H1 (cell line): ENCODE data around the gene MSH4. TPM values are rescaled to one million over a fixed set of nuclear protein-coding genes. Genes with fewer than 3 reads are reported as not detected.

Source experiments
- CTCF ChIA-PET: fragments of 300-600 bp; sonication (Branson Sonifier 250); formaldehyde crosslinking; loops from one replicate; lab custom pipeline; 2021; ENCODE audit not compliant: partially characterized antibody; lab: Charles Lee
- POLR2A ChIA-PET: fragments of 300-600 bp; sonication (Branson Sonifier 250); formaldehyde crosslinking; loops from one replicate; lab custom pipeline; 2021; ENCODE audit warnings: inconsistent platforms; ENCODE audit not compliant: partially characterized antibody; lab: Charles Lee
- DNase-seq, 2 experiments: peaks; one replicate each; pipeline versions ENCODE4 v3.0.0 to v3.0.0-alpha.2; 2010 to 2022; ENCODE audit warnings: low spot score in 2 of 2, low read depth in 1 of 2, mixed read lengths in 1 of 2
- FAIRE-seq: peaks from 2 replicates; lab custom pipeline; 2011; peaks lifted over from hg19 to GRCh38; lab: Jason Lieb, UNC
- H2AFZ ChIP-seq: 2 replicates; pipeline ENCODE4 v1.8.1; 2012; ENCODE audit warnings: low read length, inconsistent platforms
- H2AK5ac ChIP-seq: 2 replicates; pipeline ENCODE4 v1.6.1; 2013; ENCODE audit warnings: low read depth, low read length
- H2BK120ac ChIP-seq: replicated peaks from 2 replicates; pipeline ENCODE3; 2013; ENCODE audit warnings: low read depth, low read length, inconsistent platforms
- H2BK12ac ChIP-seq: 2 replicates; pipeline ENCODE4 v1.6.1; 2013; ENCODE audit warnings: low read depth, low read length
- H2BK15ac ChIP-seq: 2 replicates; pipeline ENCODE4 v1.6.1; 2013; ENCODE audit warnings: low read length
- H2BK20ac ChIP-seq: 2 replicates; pipeline ENCODE4 v1.6.1; 2013; ENCODE audit warnings: low read length
- H2BK5ac ChIP-seq: 2 replicates; pipeline ENCODE4 v1.6.1; 2013; ENCODE audit warnings: low read depth, low read length
- H3K14ac ChIP-seq: 2 replicates; pipeline ENCODE4 v1.6.1; 2013; ENCODE audit warnings: inconsistent platforms; ENCODE audit not compliant: insufficient read length
- H3K18ac ChIP-seq: 2 replicates; pipeline ENCODE4 v1.6.1; 2013; ENCODE audit warnings: low read length; ENCODE audit errors: extremely low read depth
- H3K23ac ChIP-seq: 2 replicates; pipeline ENCODE4 v1.6.1; 2013; ENCODE audit warnings: inconsistent platforms; ENCODE audit not compliant: insufficient read length
- H3K23me2 ChIP-seq: 2 replicates; pipeline ENCODE4 v1.6.1; 2013; ENCODE audit warnings: low read depth, low read length
- H3K27ac ChIP-seq: 2 replicates; pipeline ENCODE4 v1.6.1; 2011; ENCODE audit warnings: low read depth, low read length, inconsistent platforms
- H3K27me3 ChIP-seq, 4 experiments: replicated peaks in 1 of 4; 1 replicate in 1 of 4; 2 replicates in 3 of 4; pipeline versions ENCODE4 v1.6.1 to v1.8.1; 2011 to 2013; ENCODE audit warnings: low read length in 3 of 4, mild to moderate bottlenecking in 3 of 4, inconsistent platforms in 2 of 4, mixed read lengths in 2 of 4, moderate library complexity in 1 of 4; ENCODE audit not compliant: control insufficient read depth in 3 of 4, insufficient read depth in 3 of 4; ENCODE audit errors: extremely low read depth in 1 of 4
- H3K36me3 ChIP-seq, 4 experiments: 2 replicates each; pipeline versions ENCODE4 v1.6.1 to v1.8.1; 2011 to 2013; ENCODE audit warnings: mild to moderate bottlenecking in 4 of 4, low read length in 3 of 4, moderate library complexity in 2 of 4, control low read depth in 1 of 4, inconsistent platforms in 1 of 4; ENCODE audit not compliant: insufficient read depth in 4 of 4, control insufficient read depth in 2 of 4
- H3K4ac ChIP-seq: replicated peaks from 2 replicates; pipeline ENCODE3; 2013; ENCODE audit warnings: low read length, low read depth, mixed read lengths, inconsistent platforms; ENCODE audit not compliant: insufficient read length
- H3K4me1 ChIP-seq, 4 experiments: replicated peaks in 1 of 4; 1 replicate in 1 of 4; 2 replicates in 3 of 4; pipeline versions ENCODE4 v1.6.1 to v1.8.1; 2011 to 2013; ENCODE audit warnings: low read length in 3 of 4, inconsistent platforms in 2 of 4, mixed read lengths in 1 of 4; ENCODE audit not compliant: insufficient read depth in 4 of 4, control insufficient read depth in 3 of 4
- H3K4me2 ChIP-seq, 2 experiments: 2 replicates each; pipeline versions ENCODE4 v1.6.1 to v1.8.1; 2011 to 2013; ENCODE audit warnings: low read depth in 2 of 2, low read length in 2 of 2, control low read depth in 1 of 2, inconsistent platforms in 1 of 2, mild to moderate bottlenecking in 1 of 2; ENCODE audit not compliant: insufficient read depth in 1 of 2
- H3K4me3 ChIP-seq, 4 experiments: fragments of 200-600, 300-600 bp in 1 of 4; sonication (generic), shearing (Covaris generic), sonication (Bioruptor Twin) in 1 of 4; 2 replicates each; pipeline versions ENCODE4 v1.5.1 to v1.8.1; 2011 to 2016; ENCODE audit warnings: low read length in 4 of 4, low read depth in 3 of 4, control low read depth in 2 of 4, inconsistent platforms in 2 of 4, mild to moderate bottlenecking in 2 of 4, mixed read lengths in 1 of 4, moderate library complexity in 1 of 4; ENCODE audit not compliant: insufficient read depth in 2 of 4; ENCODE audit errors: extremely low read depth in 1 of 4
- H3K56ac ChIP-seq: replicated peaks from 2 replicates; pipeline ENCODE3; 2013; ENCODE audit warnings: low read depth, mild to moderate bottlenecking, mixed read lengths, low read length, inconsistent platforms; ENCODE audit not compliant: insufficient read length
- H3K79me1 ChIP-seq: 2 replicates; pipeline ENCODE4 v1.6.1; 2013; ENCODE audit warnings: low read depth, low read length, control low read depth
- H3K79me2 ChIP-seq, 2 experiments: 2 replicates each; pipeline versions ENCODE4 v1.6.1 to v1.8.1; 2012 to 2013; ENCODE audit warnings: low read length in 2 of 2, mild to moderate bottlenecking in 2 of 2, inconsistent platforms in 1 of 2; ENCODE audit not compliant: insufficient read depth in 2 of 2, control insufficient read depth in 1 of 2
- H3K9ac ChIP-seq, 4 experiments: replicated peaks in 1 of 4; 1 replicate in 1 of 4; 2 replicates in 3 of 4; pipeline versions ENCODE4 v1.6.1 to v1.8.1; 2011 to 2013; ENCODE audit warnings: low read depth in 3 of 4, low read length in 3 of 4, control low read depth in 2 of 4, mild to moderate bottlenecking in 2 of 4, moderate library complexity in 2 of 4, inconsistent platforms in 1 of 4; ENCODE audit errors: extremely low read depth in 1 of 4
- H3K9me3 ChIP-seq, 2 experiments: 2 replicates each; pipeline versions ENCODE4 v1.6.1 to v1.8.1; 2012 to 2013; ENCODE audit warnings: mild to moderate bottlenecking in 2 of 2, moderate library complexity in 2 of 2, control low read depth in 1 of 2, inconsistent platforms in 1 of 2, low read depth in 1 of 2, low read length in 1 of 2, mixed read lengths in 1 of 2; ENCODE audit not compliant: insufficient read depth in 2 of 2
- H4K20me1 ChIP-seq, 2 experiments: replicated peaks in 1 of 2; 2 replicates each; pipeline versions ENCODE3 to v1.8.1; 2011 to 2013; ENCODE audit warnings: inconsistent platforms in 2 of 2, low read length in 2 of 2, mild to moderate bottlenecking in 1 of 2; ENCODE audit not compliant: insufficient read depth in 2 of 2, control insufficient read depth in 1 of 2
- H4K5ac ChIP-seq: 2 replicates; pipeline ENCODE4 v1.6.1; 2013; ENCODE audit warnings: low read length, low read depth, mixed read lengths, inconsistent platforms; ENCODE audit not compliant: insufficient read length
- H4K8ac ChIP-seq: 2 replicates; pipeline ENCODE4 v1.8.0; 2013; ENCODE audit warnings: mild to moderate bottlenecking, moderate library complexity, low read length, inconsistent platforms; ENCODE audit not compliant: insufficient read depth; ENCODE audit errors: extremely low read depth
- H4K91ac ChIP-seq: replicated peaks from 2 replicates; pipeline ENCODE3; 2013; ENCODE audit warnings: low read length, mixed read lengths, inconsistent platforms; ENCODE audit not compliant: insufficient read length
- CREB1 ChIP-seq: IDR thresholded peaks from 2 replicates; pipeline ENCODE4 v1.6.1; 2012; ENCODE audit warnings: inconsistent platforms
- KDM5A ChIP-seq: fragments of 200-600 bp; IDR thresholded peaks from 2 replicates; pipeline ENCODE4 v1.7.1; 2012; ENCODE audit warnings: mild to moderate bottlenecking, low read length, inconsistent platforms, mixed read lengths
- polyA plus RNA-seq, 7 experiments: library from polyadenylated mRNA; depleted of rRNA in 3 of 7; stranded (reverse) in 5 of 7; unstranded in 2 of 7; fragments of >200 nt in 5 of 7; fragments of 200-250 nt in 2 of 7; gene quantifications; 1 replicate in 5 of 7; 2 replicates in 1 of 7; 4 replicates in 1 of 7; pipeline versions ENCODE4 v1.2.1 to v1.2.3, GENCODE V29; 2011 to 2013; ENCODE audit warnings: missing spikeins in 2 of 7, mixed read lengths in 2 of 7
- total RNA-seq: library from RNA; stranded (reverse); fragmentation: NEBNext Ultra II Directional; extraction: Animal tissue kit (Norgen Biotek cat#: 25700); gene quantifications from 2 replicates; pipeline ENCODE4 v1.2.1, GENCODE V29; 2021

The MSH4 gene
- total and polyA plus RNA-seq, 2 of the 8 experiments (the other 6 are each of a cell fraction or from before 2014, with no cell fraction given): 0.03 to 0.22 TPM

DNA sequence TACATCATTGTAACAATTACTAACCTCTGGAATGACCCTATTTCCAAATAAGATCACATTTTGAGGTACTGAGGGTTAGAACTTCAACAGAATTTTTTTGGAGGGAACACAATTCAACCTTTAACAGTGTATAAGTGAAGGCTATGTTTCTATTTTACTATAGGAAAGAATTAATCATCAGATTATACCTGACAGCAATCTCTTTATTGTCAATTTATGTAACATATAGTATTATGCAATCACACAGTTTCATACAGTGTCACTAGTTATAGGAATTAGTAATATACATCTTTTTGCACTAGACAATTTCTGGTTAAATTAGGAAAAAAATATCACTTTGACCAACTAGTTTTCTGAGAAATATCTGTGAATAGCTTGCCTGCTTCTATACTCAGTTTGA, 59.1 kb downstream of the MSH4 start:
- Histone ChIP-seq H3K9me3 (no peaks in the 10 kb centered on the region), H4K20me1 (no peaks in the 10 kb centered on the region), H3K36me3 (no peaks in the 10 kb centered on the region), H3K4me2 (no peak overlapping the region), H2AK5ac (no peak overlapping the region), H4K5ac (no peak overlapping the region), H4K8ac (no peak overlapping the region), H2BK5ac (no peak overlapping the region), H2BK15ac (no peak overlapping the region), H3K18ac (no peak overlapping the region), H4K91ac (no peak overlapping the region), H3K4ac (no peak overlapping the region), H3K23ac (no peak overlapping the region), H3K79me1 (no peaks in the 10 kb centered on the region), H3K4me3 (no peak overlapping the region), H3K4me1 (no peaks in the 10 kb centered on the region), H3K79me2 (no peaks in the 10 kb centered on the region), H3K9ac (no peak overlapping the region), H3K14ac (no peak overlapping the region), H3K27me3 (no peaks in the 10 kb centered on the region), H3K27ac (no peak overlapping the region), H3K23me2 (no peaks in the 10 kb centered on the region), H2BK120ac (no peak overlapping the region), H2AFZ (no peak overlapping the region), H2BK12ac (no peak overlapping the region), H3K56ac (no peak overlapping the region), H2BK20ac (no peak overlapping the region)
- DNase-seq (no peak), FAIRE-seq (no peak)
- ChIA-PET POLR2A (no interaction called here), CTCF (interaction anchor here (1.1 kb wide), 1 partner anchor 13 kb away, joined by 3 read pairs; no protein-coding TSS in a partner anchor)
- TF ChIP-seq KDM5A (no peak), CREB1 (no peak)
